ENCODE measurements around the gene SLC66A3.

Gene SLC66A3

GRCh38 chr2:11140492-11140891 lies 14.8 kb upstream of the SLC66A3 start:
- no peak for DNase-seq

- no peak for DNase-seq
Measured at GRCh38 chr2:11141319-11141718, 13.9 kb upstream of the SLC66A3 start.

DNA sequence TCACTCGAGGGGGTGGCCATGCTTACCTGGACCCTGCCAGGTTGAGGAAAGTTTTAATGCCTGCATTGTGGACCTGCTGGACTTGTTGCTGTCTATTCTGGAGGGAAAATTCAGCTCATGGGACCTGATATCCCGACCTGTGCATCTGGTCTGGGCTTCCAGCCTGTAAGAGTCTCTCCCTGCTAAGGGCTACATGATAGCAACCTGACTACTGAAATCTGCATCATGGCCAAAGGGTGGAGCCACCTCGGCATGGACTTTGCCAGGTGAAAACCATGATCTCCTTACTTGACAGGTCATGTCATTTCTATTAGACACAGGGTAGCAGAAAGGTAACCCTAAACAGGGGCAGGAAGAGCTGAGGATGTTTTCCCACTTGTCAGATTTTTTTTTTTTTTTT lies 12.9 kb upstream of the SLC66A3 start:
- no peak for DNase-seq

DNA sequence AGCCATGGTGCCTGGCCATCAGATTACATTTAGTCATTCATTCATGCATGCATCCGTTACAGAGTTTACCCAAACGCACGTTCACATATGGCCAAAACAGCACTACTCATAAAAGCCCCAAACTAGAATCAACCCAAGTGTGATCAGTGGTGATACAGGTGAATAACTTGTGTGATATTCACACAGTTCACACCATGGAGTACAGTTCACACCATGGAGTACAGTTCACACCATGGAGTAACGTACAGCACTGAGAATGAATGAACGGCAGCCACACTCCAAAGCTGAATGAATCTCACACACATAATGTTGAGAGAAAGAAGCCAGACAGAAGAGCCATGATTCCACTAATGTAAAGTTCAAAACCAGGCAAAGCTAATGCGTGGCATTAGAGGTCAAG lies 12.3 kb upstream of the SLC66A3 start:
- no peak for DNase-seq

GRCh38 chr2:11144077-11144737 lies 11.1 kb upstream of the SLC66A3 start:
- DNase-seq, result no peak

- no peak for DNase-seq
Measured at GRCh38 chr2:11144738-11145079, 10.6 kb upstream of the SLC66A3 start.

- DNase-seq, result no peak
Measured at GRCh38 chr2:11145350-11145749, 9.9 kb upstream of the SLC66A3 start.

GRCh38 chr2:11146076-11146475 lies 9.2 kb upstream of the SLC66A3 start:
- DNase-seq, result no peak

DNA sequence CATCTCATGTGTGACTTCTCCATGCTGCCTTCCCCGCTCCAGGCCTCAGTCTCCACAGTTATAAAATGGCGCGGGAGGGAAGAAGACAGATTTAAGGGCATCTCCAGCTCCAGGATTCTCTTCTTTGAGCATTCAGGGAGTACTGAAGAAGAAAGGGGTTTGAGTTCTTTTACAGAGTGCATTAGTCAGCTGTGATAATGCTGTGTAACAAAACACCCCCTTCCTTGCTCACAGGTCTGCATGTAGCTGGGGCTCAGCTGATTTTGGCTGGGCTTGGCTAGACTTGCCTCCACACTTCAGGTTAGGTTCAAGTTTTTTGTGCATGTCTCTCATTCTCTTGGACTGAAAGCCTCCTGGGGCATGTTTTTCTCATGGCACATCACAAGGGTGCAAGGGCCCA lies 8.0 kb upstream of the SLC66A3 start:
- no peak for DNase-seq

- no peak for DNase-seq
Measured at GRCh38 chr2:11152591-11152990, 2.7 kb upstream of the SLC66A3 start.

GRCh38 chr2:11154016-11154922 lies 998 bp upstream of the SLC66A3 start:
- DNase-seq, result peak in 1 of 3 experiments; percentile 40

GRCh38 chr2:11154923-11155380 lies 315 bp upstream of the SLC66A3 start:
- DNase-seq, result peak; percentile 95 to 98 (median 97)

DNA sequence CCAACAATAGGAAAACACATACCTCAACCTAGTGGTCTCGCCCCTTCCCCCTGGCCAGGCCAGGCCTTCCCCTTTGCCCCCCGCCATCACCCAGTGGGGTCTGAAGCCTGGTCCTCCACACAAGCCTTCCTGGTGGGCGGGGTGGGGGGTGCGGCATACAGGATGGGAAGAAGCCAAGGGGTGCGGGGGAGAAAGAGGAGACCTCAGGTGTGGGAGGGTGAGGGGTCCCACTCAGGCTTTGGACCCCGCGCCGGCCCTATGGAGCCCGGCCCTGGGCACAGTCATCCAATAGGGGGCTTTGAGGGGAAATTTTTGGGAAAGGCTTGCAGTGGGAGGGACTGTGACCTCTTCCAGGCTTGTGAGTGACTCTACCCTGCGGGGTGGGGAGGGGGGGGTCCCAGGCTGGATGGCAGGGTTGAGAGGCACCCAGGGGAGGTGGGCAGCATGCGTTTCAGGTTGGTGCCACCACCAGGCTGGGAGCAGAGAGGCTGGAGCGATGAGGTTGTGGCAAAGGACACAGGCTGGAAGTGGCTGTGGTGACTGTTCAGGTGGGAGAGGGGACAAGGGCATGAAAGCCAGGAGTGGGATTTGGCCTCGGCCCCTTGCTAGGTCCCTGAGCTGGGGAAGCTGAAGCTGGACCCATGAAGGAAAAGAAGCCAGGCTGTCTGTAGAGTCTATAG lies 1.3 kb downstream of the SLC66A3 start:
- no peak for DNase-seq

DNA sequence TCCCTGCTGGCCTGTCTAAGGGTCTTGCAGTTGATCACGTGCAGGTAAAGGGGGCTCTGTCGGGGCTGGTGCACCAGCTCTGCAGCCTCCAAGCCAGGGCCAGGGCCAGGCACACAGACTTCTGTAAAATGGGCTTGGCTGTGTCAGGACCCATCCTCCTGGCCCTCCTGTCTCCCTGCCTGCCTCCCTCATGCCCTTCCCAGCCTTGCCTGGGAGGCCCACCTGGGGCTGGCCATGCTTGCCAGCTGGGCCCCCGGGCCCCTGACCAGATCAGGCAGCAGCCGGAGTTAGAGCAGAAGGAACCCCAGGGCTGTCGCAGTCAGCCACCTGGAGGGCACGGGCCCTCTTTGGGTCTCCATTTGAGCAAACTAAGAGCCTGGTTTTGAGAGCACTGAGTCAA lies 2.0 kb downstream of the SLC66A3 start:
- DNase-seq, result no peak

- DNase-seq, result no peak
Measured at GRCh38 chr2:11157731-11158130, 2.5 kb downstream of the SLC66A3 start.

- no peak for DNase-seq
Measured at GRCh38 chr2:11158916-11159573, 3.8 kb downstream of the SLC66A3 start.

DNA sequence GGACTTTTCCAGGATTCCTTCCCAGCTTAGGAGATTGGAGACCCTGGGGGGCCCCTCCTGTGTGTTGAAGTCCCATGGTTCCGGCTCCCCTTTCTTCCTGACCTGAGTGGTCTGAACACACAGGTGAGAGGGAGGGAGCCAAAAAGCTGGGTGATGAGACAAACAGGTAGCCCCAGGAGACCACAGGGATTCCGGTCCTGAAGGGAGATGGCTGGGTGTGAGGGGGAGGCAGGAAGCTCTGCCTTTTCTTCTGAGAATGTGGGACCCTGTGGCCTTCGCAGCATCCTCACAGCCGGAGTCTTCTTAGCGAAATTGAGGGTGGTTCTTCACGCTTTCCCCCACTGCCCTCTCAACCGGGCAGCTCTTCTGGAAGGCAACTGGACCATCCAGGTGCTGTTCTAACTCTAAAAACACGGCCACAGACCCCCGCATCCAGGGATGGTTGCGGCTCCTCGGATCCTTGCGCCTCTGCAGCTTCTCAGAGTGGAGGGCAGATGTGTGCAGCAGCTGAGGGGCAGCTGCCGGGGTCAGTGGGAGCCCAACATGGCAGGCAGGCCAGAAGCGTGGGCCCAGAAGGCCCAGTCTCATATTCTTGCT lies 4.4 kb downstream of the SLC66A3 start:
- no peak for DNase-seq

GRCh38 chr2:11160256-11160655 lies 5.0 kb downstream of the SLC66A3 start:
- DNase-seq, result no peak

GRCh38 chr2:11160731-11161455 lies 5.6 kb downstream of the SLC66A3 start:
- no peak for DNase-seq

DNA sequence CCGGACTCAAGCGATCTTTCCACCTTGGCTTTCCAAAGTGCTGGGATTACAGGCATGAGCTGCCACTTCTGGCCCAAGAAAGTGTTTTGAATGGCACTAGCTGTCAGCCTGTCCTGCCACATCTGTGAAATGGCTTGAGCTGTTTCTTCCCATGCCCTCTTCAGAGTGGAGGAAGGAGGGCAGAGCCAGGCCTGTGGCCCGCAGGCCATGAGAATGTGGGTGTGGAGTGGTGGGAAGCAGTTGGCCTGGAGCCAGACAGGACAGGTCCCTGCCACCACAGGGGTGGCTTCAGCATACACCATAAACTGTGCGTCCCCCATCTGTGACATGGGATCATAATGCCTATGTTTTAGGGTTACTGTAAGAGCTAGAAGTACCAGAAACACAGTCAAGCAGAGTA lies 6.5 kb downstream of the SLC66A3 start:
- DNase-seq, result no peak

DNA sequence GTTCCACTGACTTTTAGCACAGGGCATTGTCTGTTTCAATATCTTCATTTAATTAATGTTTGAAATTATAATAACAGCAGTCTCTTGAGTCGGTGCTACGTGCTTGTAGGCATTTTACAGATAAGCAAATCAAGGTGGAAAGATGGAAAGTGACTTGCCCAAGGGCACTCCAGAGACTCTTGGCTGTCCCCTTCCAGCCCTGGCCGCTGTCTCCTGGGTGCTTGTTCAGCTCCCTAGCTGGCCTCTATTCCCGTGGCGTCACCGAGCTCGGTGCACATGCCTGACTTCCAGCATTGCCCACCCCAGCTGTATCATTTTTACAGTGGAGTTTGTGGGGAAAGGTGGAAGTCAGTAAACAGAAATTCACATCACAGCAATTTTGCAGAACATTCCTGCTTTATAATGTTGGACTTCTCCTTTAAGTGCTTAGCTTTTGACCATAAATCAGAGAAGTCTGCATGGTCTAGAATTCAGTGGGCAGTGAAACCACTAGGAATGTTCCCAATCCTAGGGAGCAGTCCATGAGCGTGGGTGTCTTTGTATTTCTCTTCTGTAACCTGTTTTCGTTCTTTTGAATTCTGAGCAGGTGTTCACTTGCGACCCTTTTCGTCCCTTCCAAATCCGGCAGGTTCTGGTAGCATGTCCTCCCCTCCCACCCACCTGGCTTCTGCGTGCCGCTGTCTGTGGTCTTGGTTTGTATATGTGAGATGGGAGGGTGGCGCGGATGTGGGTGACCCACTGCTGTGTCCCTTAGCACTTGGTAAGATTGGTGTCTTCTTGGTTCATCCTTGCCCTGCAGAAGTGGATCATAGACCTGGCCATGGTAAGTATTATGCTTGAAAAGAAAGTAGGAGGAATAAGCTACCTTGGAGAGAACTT lies 8.4 kb downstream of the SLC66A3 start:
- no peak for DNase-seq
